Measurements from ENCODE around the gene HEXD. TPM values are rescaled to one million over a fixed set of nuclear protein-coding genes. Genes with fewer than 3 reads are reported as not detected.

Gene HEXD
- polyA plus RNA-seq, 3 donors = 8.9 to 61.5 (median 12.7) TPM

GRCh38 chr17:82388223-82388921 is 29.8 kb upstream of the HEXD start:
- intact Hi-C loops (cut with micrococcal nuclease) = no loop called here
- H3K4me2 ChIP-seq (replicated peaks; ENCODE audit: extremely low read depth, low read length, poor library complexity, severe bottlenecking) = no peak overlapping the region
- Mint-ChIP-seq H3K4me3 (no peak overlapping the region), H3K27ac (no peak overlapping the region), H3K36me3 (peaks cover 15 to 20% of the 10 kb centered on the region in 2 donors), H3K27me3 (ENCODE audit: low read depth in 3 of 3) (peaks cover 15 to 40% (median 31%) of the 10 kb centered on the region in 3 donors), H3K4me1 (peaks cover 14% of the 10 kb centered on the region), H3K9me3 (peaks cover 0 to 6% (median 0%) of the 10 kb centered on the region in 7 donors)
- H3K27ac ChIP-seq (ENCODE audit: low read depth in 1 of 2, low read length in 2 of 2) = no peak overlapping the region
- no peak overlapping the region for H2AFZ ChIP-seq (ENCODE audit: insufficient read depth, low read depth, low read length, poor library complexity, severe bottlenecking)
- H3K36me3 ChIP-seq (replicated peaks in 1 of 2; ENCODE audit: control insufficient read depth in 1 of 2, insufficient read depth in 2 of 2, low read length in 2 of 2) = peaks cover 0 to 19% of the 10 kb centered on the region in 2 donors
- H4K20me1 ChIP-seq (ENCODE audit: insufficient read depth, low read length) = no peaks in the 10 kb centered on the region
- H3K9me3 ChIP-seq (replicated peaks in 1 of 2; ENCODE audit: control insufficient read depth in 1 of 2, insufficient read depth in 1 of 2, low read length in 2 of 2) = no peaks in the 10 kb centered on the region
- H3K4me3 ChIP-seq (replicated peaks in 1 of 3; ENCODE audit: low read depth in 2 of 3, low read length in 3 of 3) = no peak overlapping the region
- peaks cover 0 to 29% of the 10 kb centered on the region in 2 donors for H3K27me3 ChIP-seq (ENCODE audit: control insufficient read depth in 2 of 2, insufficient read depth in 2 of 2, low read length in 2 of 2)
- TF ChIP-seq CTCF (IDR thresholded peaks at IDR 0.05) = no peak
- peaks cover 10 to 11% of the 10 kb centered on the region in 2 donors for H3K4me1 ChIP-seq (ENCODE audit: control insufficient read depth in 1 of 2, insufficient read depth in 2 of 2, low read length in 2 of 2)
- no peaks in the 10 kb centered on the region for H3K79me2 ChIP-seq (ENCODE audit: insufficient read depth, low read length)
- 80% methylated on average over 17 of the region's 34 CpGs for WGBS (ENCODE audit: insufficient coverage)
- DNase-seq = no peak
- no peak overlapping the region for H3K9ac ChIP-seq (ENCODE audit: insufficient read depth, low read length, poor library complexity, severe bottlenecking)

GRCh38 chr17:82388922-82389283 is 29.2 kb upstream of the HEXD start:
- TF ChIP-seq CTCF (IDR thresholded peaks at IDR 0.05) = no peak
- no peak overlapping the region for H3K4me3 ChIP-seq (replicated peaks in 1 of 3; ENCODE audit: low read depth in 2 of 3, low read length in 3 of 3)
- peaks cover 0 to 20% of the 10 kb centered on the region in 2 donors for H3K36me3 ChIP-seq (replicated peaks in 1 of 2; ENCODE audit: control insufficient read depth in 1 of 2, insufficient read depth in 2 of 2, low read length in 2 of 2)
- intact Hi-C loops (cut with micrococcal nuclease) = no loop called here
- no peak for DNase-seq
- H3K4me1 ChIP-seq (ENCODE audit: control insufficient read depth in 1 of 2, insufficient read depth in 2 of 2, low read length in 2 of 2) = peaks cover 10 to 11% of the 10 kb centered on the region in 2 donors
- no peak overlapping the region for H3K4me3 Mint-ChIP-seq
- no peaks in the 10 kb centered on the region for H4K20me1 ChIP-seq (ENCODE audit: insufficient read depth, low read length)
- no peaks in the 10 kb centered on the region for H3K9me3 ChIP-seq (replicated peaks in 1 of 2; ENCODE audit: control insufficient read depth in 1 of 2, insufficient read depth in 1 of 2, low read length in 2 of 2)
- H3K9ac ChIP-seq (ENCODE audit: insufficient read depth, low read length, poor library complexity, severe bottlenecking) = no peak overlapping the region
- H3K27me3 ChIP-seq (ENCODE audit: control insufficient read depth in 2 of 2, insufficient read depth in 2 of 2, low read length in 2 of 2) = peaks cover 0 to 27% of the 10 kb centered on the region in 2 donors
- H3K4me2 ChIP-seq (replicated peaks; ENCODE audit: extremely low read depth, low read length, poor library complexity, severe bottlenecking) = no peak overlapping the region
- no peaks in the 10 kb centered on the region for H3K79me2 ChIP-seq (ENCODE audit: insufficient read depth, low read length)
- peaks cover 0 to 6% (median 0%) of the 10 kb centered on the region in 7 donors for H3K9me3 Mint-ChIP-seq
- WGBS (ENCODE audit: insufficient coverage) = 30% methylated on average over 17 of the region's 21 CpGs
- H3K27ac Mint-ChIP-seq = no peak overlapping the region
- no peak overlapping the region for H2AFZ ChIP-seq (ENCODE audit: insufficient read depth, low read depth, low read length, poor library complexity, severe bottlenecking)
- H3K4me1 Mint-ChIP-seq = peaks cover 14% of the 10 kb centered on the region
- H3K27me3 Mint-ChIP-seq (ENCODE audit: low read depth in 3 of 3) = peaks cover 13 to 40% (median 33%) of the 10 kb centered on the region in 3 donors
- no peak overlapping the region for H3K27ac ChIP-seq (ENCODE audit: low read depth in 1 of 2, low read length in 2 of 2)
- H3K36me3 Mint-ChIP-seq = peaks cover 19 to 25% of the 10 kb centered on the region in 2 donors
